ENCODE results near the gene KANSL1.

The KANSL1 gene

GRCh38 chr17:46074540-46074939 lies 118.7 kb downstream of the KANSL1 start:
- TF ChIP-seq CTCF (IDR thresholded peaks at IDR 0.05; ENCODE audit: extremely low read depth, insufficient read depth, missing control alignments) = no peak
- no peak for DNase-seq (ENCODE audit: low spot score)
- in situ Hi-C loops (cut with MboI; ENCODE audit: low pct_unique_long_range_greater_than_20kb, low sequenced_read_pairs, unreplicated experiment) = no loop called here

DNA sequence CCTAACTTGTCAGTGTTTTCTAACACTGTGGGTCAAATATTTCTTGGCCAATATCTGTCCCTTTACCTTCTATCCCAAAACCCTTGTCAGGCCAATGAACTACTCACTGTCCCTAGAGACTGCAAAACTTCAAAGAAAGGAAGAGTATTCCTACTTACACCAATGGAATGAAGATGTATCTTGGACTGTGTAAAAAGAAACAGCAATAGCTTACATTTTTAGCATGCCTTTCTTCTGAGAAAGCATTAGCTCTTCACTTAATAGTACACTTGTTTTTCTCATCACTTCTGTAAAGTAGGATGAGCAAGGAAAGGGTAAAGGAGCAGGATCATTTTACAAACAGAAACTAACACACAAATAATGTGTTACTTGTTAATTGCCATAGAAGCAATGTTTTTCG lies 120.2 kb downstream of the KANSL1 start:
- in situ Hi-C loops (cut with MboI; ENCODE audit: low pct_unique_long_range_greater_than_20kb, low sequenced_read_pairs, unreplicated experiment) = no loop called here
- no peak for TF ChIP-seq CTCF (IDR thresholded peaks at IDR 0.05; ENCODE audit: extremely low read depth, insufficient read depth, missing control alignments)
- DNase-seq (ENCODE audit: low spot score) = no peak

- in situ Hi-C loops (cut with MboI; ENCODE audit: low pct_unique_long_range_greater_than_20kb, low sequenced_read_pairs, unreplicated experiment) = no loop called here
- no peak for DNase-seq (ENCODE audit: low spot score)
- no peak for TF ChIP-seq CTCF (IDR thresholded peaks at IDR 0.05; ENCODE audit: extremely low read depth, insufficient read depth, missing control alignments)
Observed at GRCh38 chr17:46071796-46072195, 121.4 kb downstream of the KANSL1 start.

DNA sequence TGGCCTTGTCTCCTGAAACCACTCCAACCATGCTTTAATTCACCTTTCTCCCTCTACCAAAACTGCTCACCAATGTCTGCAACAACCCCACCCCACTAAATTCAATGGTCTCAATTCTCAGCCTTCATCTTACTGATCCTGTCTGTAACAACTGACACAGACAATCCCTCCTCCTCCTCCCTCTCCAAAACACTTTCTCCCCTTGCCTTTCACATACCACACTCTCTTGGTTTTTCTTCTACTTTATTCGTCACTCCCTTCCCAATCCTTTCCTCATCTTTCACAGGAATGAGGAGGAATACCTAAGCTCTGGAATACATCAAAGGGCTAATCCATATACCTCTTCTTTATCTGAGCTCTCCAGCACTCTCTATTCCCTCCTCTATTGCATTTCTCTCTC lies 128.8 kb downstream of the KANSL1 start:
- TF ChIP-seq CTCF (IDR thresholded peaks at IDR 0.05; ENCODE audit: extremely low read depth, insufficient read depth, missing control alignments) = no peak
- in situ Hi-C loops (cut with MboI; ENCODE audit: low pct_unique_long_range_greater_than_20kb, low sequenced_read_pairs, unreplicated experiment) = no loop called here
- DNase-seq (ENCODE audit: low spot score) = no peak

DNA sequence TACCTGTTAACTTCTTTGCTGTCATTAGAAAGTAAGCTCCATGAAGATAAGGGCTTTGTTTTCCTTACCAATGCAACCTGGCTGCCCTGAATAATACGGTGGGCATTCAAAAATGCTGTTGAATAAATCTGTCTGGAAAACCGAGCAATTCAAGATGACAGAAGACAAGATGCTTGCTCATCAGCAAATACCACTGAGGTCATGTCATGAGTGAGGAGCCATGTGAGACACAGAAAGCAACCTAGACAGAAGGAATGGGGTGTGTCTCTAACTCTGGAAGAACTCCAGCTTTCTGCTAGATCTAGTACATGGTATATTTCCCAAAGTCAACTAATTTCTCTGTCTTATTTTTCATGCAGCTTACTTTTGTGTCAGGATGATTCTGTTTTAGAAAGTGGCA lies 130.0 kb downstream of the KANSL1 start:
- in situ Hi-C loops (cut with MboI; ENCODE audit: low pct_unique_long_range_greater_than_20kb, low sequenced_read_pairs, unreplicated experiment) = no loop called here
- DNase-seq (ENCODE audit: low spot score) = no peak
- TF ChIP-seq CTCF (IDR thresholded peaks at IDR 0.05; ENCODE audit: extremely low read depth, insufficient read depth, missing control alignments) = no peak

GRCh38 chr17:46061435-46061834 lies 131.8 kb downstream of the KANSL1 start:
- no peak for DNase-seq (ENCODE audit: low spot score)
- TF ChIP-seq CTCF (IDR thresholded peaks at IDR 0.05; ENCODE audit: extremely low read depth, insufficient read depth, missing control alignments) = no peak
- in situ Hi-C loops (cut with MboI; ENCODE audit: low pct_unique_long_range_greater_than_20kb, low sequenced_read_pairs, unreplicated experiment) = no loop called here

- in situ Hi-C loops (cut with MboI; ENCODE audit: low pct_unique_long_range_greater_than_20kb, low sequenced_read_pairs, unreplicated experiment) = no loop called here
- DNase-seq (ENCODE audit: low spot score) = no peak
- TF ChIP-seq CTCF (IDR thresholded peaks at IDR 0.05; ENCODE audit: extremely low read depth, insufficient read depth, missing control alignments) = no peak
Observed at GRCh38 chr17:46060461-46060860, 132.8 kb downstream of the KANSL1 start.
